Measurements from ENCODE around the gene ENKUR. TPM values are rescaled to one million over a fixed set of nuclear protein-coding genes. Genes with fewer than 3 reads are reported as not detected.

ENKUR gene
- total and polyA plus RNA-seq, 2 experiments from 2014 or later, result 1.6 to 3.1 TPM

DNA sequence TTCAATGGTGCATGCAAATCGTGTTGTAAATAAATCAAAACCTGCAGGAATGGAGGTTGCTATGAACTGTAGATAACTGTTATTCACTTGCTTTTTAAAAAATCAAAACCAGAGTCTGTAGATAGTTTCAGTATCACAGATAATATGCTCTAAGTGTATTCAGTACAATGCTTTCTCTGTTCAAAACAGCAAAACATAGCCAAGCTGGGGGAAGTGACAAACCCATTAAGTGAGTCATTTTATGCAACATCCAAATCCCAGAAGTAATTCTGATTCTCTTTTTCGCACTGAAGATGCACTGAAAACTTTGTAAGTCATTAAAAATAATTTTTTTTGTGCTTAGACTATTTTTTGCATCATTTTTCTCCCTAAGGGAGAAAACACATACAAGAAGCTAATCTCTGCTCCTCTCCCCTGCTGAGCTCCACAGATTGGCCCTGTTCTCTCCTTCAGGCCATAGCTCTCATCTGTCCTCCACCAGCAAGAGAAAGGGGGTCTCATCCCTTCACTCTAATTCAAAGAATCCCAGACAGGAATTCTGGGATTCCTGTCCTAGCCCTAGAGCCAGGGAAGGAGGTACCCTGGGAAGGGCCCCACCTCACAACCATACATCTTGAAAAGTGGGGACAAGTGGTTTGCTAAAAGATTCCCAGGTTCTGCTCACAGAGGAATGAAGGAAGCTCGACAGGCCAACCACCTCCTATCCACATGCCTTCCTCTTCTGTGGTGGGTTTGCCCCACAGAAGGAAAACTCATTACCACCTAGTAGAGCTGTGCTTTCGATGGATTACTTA is 68.5 kb downstream of the ENKUR start:
- no peak for DNase-seq (ENCODE audit: low spot score)
- 83% methylated on average over 4 of the region's 4 CpGs for WGBS (ENCODE audit: low lambda C conversion rate, missing lambda C conversion rate)
- Histone ChIP-seq H4K20me1 (ENCODE audit: insufficient read depth, poor library complexity, severe bottlenecking) (no peaks in the 10 kb centered on the region), H3K9me2 (replicated peaks; ENCODE audit: insufficient read depth) (no peaks in the 10 kb centered on the region), H3K79me2 (peaks cover 3% of the 10 kb centered on the region), H2AFZ (no peak overlapping the region), H3K4me1 (ENCODE audit: insufficient read depth) (peaks cover 8% of the 10 kb centered on the region), H3K9me3 (ENCODE audit: low read depth) (no peaks in the 10 kb centered on the region), H3K27me3 (no peaks in the 10 kb centered on the region), H3K4me2 (no peak overlapping the region), H3K27ac (no peak overlapping the region), H3K36me3 (replicated peaks; ENCODE audit: insufficient read depth, low read depth) (no peaks in the 10 kb centered on the region), H3K4me3 (no peak overlapping the region)
- TF ChIP-seq EZH2phosphoT487 (IDR thresholded peaks at IDR 0.05; ENCODE audit: low read depth, severe bottlenecking, unreplicated experiment), result no peak
- no peak for TF ChIP-seq EZH2 (IDR thresholded peaks at IDR 0.05; ENCODE audit: borderline replicate concordance)
- TF ChIP-seq, protein P1, sequence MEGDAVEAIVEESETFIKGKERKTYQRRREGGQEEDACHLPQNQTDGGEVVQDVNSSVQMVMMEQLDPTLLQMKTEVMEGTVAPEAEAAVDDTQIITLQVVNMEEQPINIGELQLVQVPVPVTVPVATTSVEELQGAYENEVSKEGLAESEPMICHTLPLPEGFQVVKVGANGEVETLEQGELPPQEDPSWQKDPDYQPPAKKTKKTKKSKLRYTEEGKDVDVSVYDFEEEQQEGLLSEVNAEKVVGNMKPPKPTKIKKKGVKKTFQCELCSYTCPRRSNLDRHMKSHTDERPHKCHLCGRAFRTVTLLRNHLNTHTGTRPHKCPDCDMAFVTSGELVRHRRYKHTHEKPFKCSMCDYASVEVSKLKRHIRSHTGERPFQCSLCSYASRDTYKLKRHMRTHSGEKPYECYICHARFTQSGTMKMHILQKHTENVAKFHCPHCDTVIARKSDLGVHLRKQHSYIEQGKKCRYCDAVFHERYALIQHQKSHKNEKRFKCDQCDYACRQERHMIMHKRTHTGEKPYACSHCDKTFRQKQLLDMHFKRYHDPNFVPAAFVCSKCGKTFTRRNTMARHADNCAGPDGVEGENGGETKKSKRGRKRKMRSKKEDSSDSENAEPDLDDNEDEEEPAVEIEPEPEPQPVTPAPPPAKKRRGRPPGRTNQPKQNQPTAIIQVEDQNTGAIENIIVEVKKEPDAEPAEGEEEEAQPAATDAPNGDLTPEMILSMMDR (IDR thresholded peaks at IDR 0.05; ENCODE audit: poor library complexity), result no peak

DNA sequence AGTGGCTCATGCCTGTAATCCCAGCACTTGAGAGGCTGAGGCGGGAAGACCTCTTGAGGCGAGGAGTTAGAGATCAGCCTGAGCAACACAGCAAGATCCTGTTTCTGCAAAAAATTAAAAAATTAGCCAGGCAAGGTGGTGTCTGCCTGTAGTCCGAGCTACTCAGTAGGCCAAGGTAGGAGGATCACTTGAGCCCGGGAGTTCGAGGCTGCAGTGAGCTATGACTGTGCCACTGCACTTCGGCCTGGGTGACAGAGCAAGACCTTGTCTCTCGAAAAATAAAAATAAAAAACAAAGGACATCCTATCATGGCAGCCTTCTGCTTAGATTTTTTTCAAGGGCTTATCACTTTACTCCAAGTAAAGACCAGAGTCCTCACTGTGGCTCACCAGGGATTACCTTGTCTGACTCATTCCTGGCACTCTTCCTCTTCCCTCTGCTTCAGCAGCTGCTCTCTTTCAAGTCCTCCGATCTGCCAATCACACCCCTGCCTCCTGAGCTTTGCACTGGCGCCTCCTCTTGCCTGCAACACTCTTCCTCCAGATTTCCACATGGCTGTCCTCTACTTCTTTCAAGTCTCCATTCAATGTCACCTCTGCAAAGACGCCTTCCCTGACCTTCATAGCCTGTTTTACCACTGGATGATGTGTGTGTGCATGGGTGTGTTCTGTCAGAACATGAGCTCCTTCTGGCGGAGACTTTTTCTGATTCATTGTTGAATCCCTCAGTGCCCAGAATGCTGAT is 71.3 kb downstream of the ENKUR start:
- TF ChIP-seq, protein P1 (IDR thresholded peaks at IDR 0.05; ENCODE audit: poor library complexity), result peak; percentile 13
- TF ChIP-seq EZH2phosphoT487 (IDR thresholded peaks at IDR 0.05; ENCODE audit: low read depth, severe bottlenecking, unreplicated experiment) (no peak), EZH2 (IDR thresholded peaks at IDR 0.05; ENCODE audit: borderline replicate concordance) (no peak)
- H4K20me1 ChIP-seq (ENCODE audit: insufficient read depth, poor library complexity, severe bottlenecking), result no peaks in the 10 kb centered on the region
- no peaks in the 10 kb centered on the region for H3K9me2 ChIP-seq (replicated peaks; ENCODE audit: insufficient read depth)
- no peaks in the 10 kb centered on the region for H3K27me3 ChIP-seq
- H3K36me3 ChIP-seq (replicated peaks; ENCODE audit: insufficient read depth, low read depth), result no peaks in the 10 kb centered on the region
- H3K4me2 ChIP-seq, result no peak overlapping the region
- H3K9me3 ChIP-seq (ENCODE audit: low read depth), result no peaks in the 10 kb centered on the region
- no peak overlapping the region for H3K4me3 ChIP-seq
- H2AFZ ChIP-seq, result no peak overlapping the region
- peak; percentile 78 for DNase-seq (ENCODE audit: low spot score)
- peaks cover 8% of the 10 kb centered on the region for H3K4me1 ChIP-seq (ENCODE audit: insufficient read depth)
- peak overlapping the region; percentile 63 for H3K27ac ChIP-seq
- 74% methylated on average over 11 of the region's 11 CpGs for WGBS (ENCODE audit: low lambda C conversion rate, missing lambda C conversion rate)
- peaks cover 3% of the 10 kb centered on the region for H3K79me2 ChIP-seq

DNA sequence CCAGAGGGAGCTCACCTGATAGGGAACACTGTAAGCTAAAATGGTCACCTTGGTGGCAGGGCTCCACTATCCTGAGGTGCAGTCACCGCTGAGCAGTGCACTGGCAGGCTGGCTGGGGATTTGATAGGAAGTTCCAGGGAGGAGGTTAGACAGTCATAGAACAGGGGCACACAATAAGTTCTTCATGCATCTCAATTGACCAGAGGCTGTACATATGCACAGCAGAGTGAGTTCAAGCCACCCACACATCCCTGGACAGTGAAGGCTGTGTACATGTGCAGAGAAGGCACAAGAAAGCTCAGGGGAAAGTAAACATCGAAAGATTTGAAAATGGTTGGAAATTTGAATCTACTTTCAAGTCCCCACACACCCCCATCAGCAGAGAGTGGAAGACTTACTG is 77.4 kb downstream of the ENKUR start:
- no peak overlapping the region for H3K4me3 ChIP-seq
- no peak overlapping the region for H3K4me2 ChIP-seq
- 92% methylated on average over 2 of the region's 2 CpGs for WGBS (ENCODE audit: low lambda C conversion rate, missing lambda C conversion rate)
- peaks cover 9% of the 10 kb centered on the region for H3K4me1 ChIP-seq (ENCODE audit: insufficient read depth)
- no peaks in the 10 kb centered on the region for H4K20me1 ChIP-seq (ENCODE audit: insufficient read depth, poor library complexity, severe bottlenecking)
- DNase-seq (ENCODE audit: low spot score), result no peak
- no peak overlapping the region for H3K27ac ChIP-seq
- H3K9me3 ChIP-seq (ENCODE audit: low read depth), result no peaks in the 10 kb centered on the region
- TF ChIP-seq EZH2phosphoT487 (IDR thresholded peaks at IDR 0.05; ENCODE audit: low read depth, severe bottlenecking, unreplicated experiment), result no peak
- TF ChIP-seq, protein P1 (IDR thresholded peaks at IDR 0.05; ENCODE audit: poor library complexity), result no peak
- TF ChIP-seq EZH2 (IDR thresholded peaks at IDR 0.05; ENCODE audit: borderline replicate concordance), result no peak
- H3K9me2 ChIP-seq (replicated peaks; ENCODE audit: insufficient read depth), result no peaks in the 10 kb centered on the region
- no peaks in the 10 kb centered on the region for H3K36me3 ChIP-seq (replicated peaks; ENCODE audit: insufficient read depth, low read depth)
- H2AFZ ChIP-seq, result no peak overlapping the region
- H3K27me3 ChIP-seq, result no peaks in the 10 kb centered on the region
- H3K79me2 ChIP-seq, result no peaks in the 10 kb centered on the region

Measured in hepatocyte (in vitro differentiated cells).